Uterus (tissue), 2 donors: ENCODE results near the gene LRCOL1.

Experiments
- POLR2A ChIP-seq, 2 donors: fragments of 450-650 bp; IDR thresholded peaks; one replicate each; pipeline ENCODE4 v1.6.1; 2016; ENCODE audit warnings: antibody characterized with exemption in 2 of 2, mild to moderate bottlenecking in 1 of 2, moderate library complexity in 1 of 2
- TF ChIP-seq, protein P1 (sequence below), 4 experiments: fragments of 200-600 bp in 2 of 4; fragments of 450-650 bp in 2 of 4; sonication (generic) in 2 of 4; IDR thresholded peaks; one replicate each; pipeline ENCODE4 v1.5.1; 2016 to 2019; ENCODE audit warnings: antibody characterized with exemption in 4 of 4, mild to moderate bottlenecking in 2 of 4, moderate library complexity in 1 of 4

DNA sequence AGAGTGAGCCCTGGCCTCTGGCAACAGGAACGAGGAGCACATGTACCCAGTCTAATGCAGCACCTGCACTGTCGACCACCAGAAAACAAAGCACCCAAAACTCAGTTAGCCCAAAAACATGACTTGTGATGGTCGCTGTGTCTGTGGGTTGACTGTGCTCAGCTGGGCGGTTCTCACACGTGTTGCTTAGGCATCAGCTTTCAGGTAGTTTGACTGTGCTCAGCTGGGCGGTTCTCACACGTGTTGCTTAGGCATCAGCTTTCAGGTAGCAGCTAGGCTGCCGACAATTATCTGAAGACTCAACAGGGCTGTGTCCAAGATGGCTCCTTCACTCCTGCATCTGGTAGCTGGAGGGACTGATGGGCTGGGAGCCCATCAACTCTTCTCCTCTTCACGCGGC, 1.2 kb upstream of the LRCOL1 start:
- TF ChIP-seq, protein P1, sequence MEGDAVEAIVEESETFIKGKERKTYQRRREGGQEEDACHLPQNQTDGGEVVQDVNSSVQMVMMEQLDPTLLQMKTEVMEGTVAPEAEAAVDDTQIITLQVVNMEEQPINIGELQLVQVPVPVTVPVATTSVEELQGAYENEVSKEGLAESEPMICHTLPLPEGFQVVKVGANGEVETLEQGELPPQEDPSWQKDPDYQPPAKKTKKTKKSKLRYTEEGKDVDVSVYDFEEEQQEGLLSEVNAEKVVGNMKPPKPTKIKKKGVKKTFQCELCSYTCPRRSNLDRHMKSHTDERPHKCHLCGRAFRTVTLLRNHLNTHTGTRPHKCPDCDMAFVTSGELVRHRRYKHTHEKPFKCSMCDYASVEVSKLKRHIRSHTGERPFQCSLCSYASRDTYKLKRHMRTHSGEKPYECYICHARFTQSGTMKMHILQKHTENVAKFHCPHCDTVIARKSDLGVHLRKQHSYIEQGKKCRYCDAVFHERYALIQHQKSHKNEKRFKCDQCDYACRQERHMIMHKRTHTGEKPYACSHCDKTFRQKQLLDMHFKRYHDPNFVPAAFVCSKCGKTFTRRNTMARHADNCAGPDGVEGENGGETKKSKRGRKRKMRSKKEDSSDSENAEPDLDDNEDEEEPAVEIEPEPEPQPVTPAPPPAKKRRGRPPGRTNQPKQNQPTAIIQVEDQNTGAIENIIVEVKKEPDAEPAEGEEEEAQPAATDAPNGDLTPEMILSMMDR (IDR thresholded peaks at IDR 0.05), result no peak
- TF ChIP-seq POLR2A (IDR thresholded peaks at IDR 0.05), result no peak
